Mesendoderm (in vitro differentiated cells): ENCODE measurements around the gene CHCHD3.

Experiments used
- DNase-seq: peaks from one replicate; pipeline ENCODE4 v3.0.0; 2013
- H2AK5ac ChIP-seq: 2 replicates; pipeline ENCODE4 v1.6.1; 2013; ENCODE audit warnings: low read length, inconsistent platforms
- H2BK120ac ChIP-seq: 2 replicates; pipeline ENCODE4 v1.6.1; 2013; ENCODE audit warnings: low read depth, mild to moderate bottlenecking, low read length, moderate library complexity, mixed read lengths
- H2BK15ac ChIP-seq: replicated peaks from 2 replicates; pipeline ENCODE4 v1.6.1; 2013; ENCODE audit warnings: low read depth, mild to moderate bottlenecking, moderate library complexity
- H2BK5ac ChIP-seq: 2 replicates; pipeline ENCODE4 v1.6.1; 2013; ENCODE audit warnings: low read length, inconsistent platforms
- H3K18ac ChIP-seq: 2 replicates; pipeline ENCODE4 v1.6.1; 2013; ENCODE audit warnings: mild to moderate bottlenecking, low read length, mixed read lengths
- H3K23ac ChIP-seq: one replicate; pipeline ENCODE4 v1.6.1; 2013; ENCODE audit warnings: low read length
- H3K27ac ChIP-seq: 2 replicates; pipeline ENCODE4 v1.5.1; 2013; ENCODE audit warnings: low read depth, mild to moderate bottlenecking, inconsistent platforms, low read length, moderate library complexity
- H3K27me3 ChIP-seq: 2 replicates; pipeline ENCODE4 v1.6.1; 2013; ENCODE audit warnings: low read length, control low read depth, mild to moderate bottlenecking, inconsistent platforms; ENCODE audit not compliant: insufficient read depth, poor library complexity
- H3K36me3 ChIP-seq: 2 replicates; pipeline ENCODE4 v1.6.1; 2013; ENCODE audit warnings: low read length, inconsistent platforms; ENCODE audit not compliant: control insufficient read depth, insufficient read depth
- H3K4ac ChIP-seq: one replicate; pipeline ENCODE4 v1.6.1; 2013; ENCODE audit warnings: low read depth, mild to moderate bottlenecking, low read length, moderate library complexity
- H3K4me1 ChIP-seq: 2 replicates; pipeline ENCODE4 v1.6.1; 2013; ENCODE audit warnings: low read depth, low read length, inconsistent platforms; ENCODE audit not compliant: control insufficient read depth
- H3K4me2 ChIP-seq: 2 replicates; pipeline ENCODE4 v1.6.1; 2013; ENCODE audit warnings: low read length
- H3K4me3 ChIP-seq: 2 replicates; pipeline ENCODE4 v1.5.1; 2013; ENCODE audit warnings: mild to moderate bottlenecking, low read length
- H3K56ac ChIP-seq: one replicate; pipeline ENCODE4 v1.6.1; 2013; ENCODE audit warnings: low read length
- H3K79me1 ChIP-seq: 2 replicates; pipeline ENCODE4 v1.6.1; 2013; ENCODE audit warnings: low read length, inconsistent platforms
- H3K79me2 ChIP-seq: 2 replicates; pipeline ENCODE4 v1.6.1; 2013; ENCODE audit warnings: mild to moderate bottlenecking, low read length; ENCODE audit not compliant: control insufficient read depth, insufficient read depth
- H3K9ac ChIP-seq: 2 replicates; pipeline ENCODE4 v1.6.1; 2013; ENCODE audit warnings: low read length, inconsistent platforms
- H4K5ac ChIP-seq: one replicate; pipeline ENCODE4 v1.6.1; 2013; ENCODE audit warnings: low read length
- H4K8ac ChIP-seq: one replicate; pipeline ENCODE4 v1.6.1; 2013; ENCODE audit warnings: low read depth, mild to moderate bottlenecking, control low read depth, low read length, moderate library complexity
- WGBS: extraction: QIAGEN DNeasy Blood & Tissue Kit; methylation state at CpG from one replicate; pipeline ENCODE4 v1.1.7; 2013; ENCODE audit warnings: low lambda C conversion rate, missing lambda C conversion rate; ENCODE audit not compliant: insufficient coverage; ENCODE audit errors: extremely low coverage; 5-methylcytosine and 5-hydroxymethylcytosine counted together

Gene CHCHD3

GRCh38 chr7:132947011-132947410 is 134.9 kb downstream of the CHCHD3 start:
- Histone ChIP-seq H2BK120ac (no peak overlapping the region), H3K36me3 (no peaks in the 10 kb centered on the region), H3K27ac (no peak overlapping the region), H3K4me3 (no peak overlapping the region), H3K18ac (no peak overlapping the region), H3K4me1 (peaks cover 2% of the 10 kb centered on the region), H4K8ac (no peak overlapping the region), H2BK15ac (no peak overlapping the region), H3K27me3 (no peaks in the 10 kb centered on the region), H3K9ac (no peak overlapping the region), H3K79me1 (peaks cover 2% of the 10 kb centered on the region), H3K79me2 (no peaks in the 10 kb centered on the region), H3K56ac (no peak overlapping the region), H3K4ac (no peak overlapping the region), H3K4me2 (no peak overlapping the region), H2AK5ac (no peak overlapping the region), H4K5ac (no peak overlapping the region), H2BK5ac (no peak overlapping the region), H3K23ac (no peak overlapping the region)
- no peak for DNase-seq
- WGBS = no CpG with 5 or more reads among the region's 1 CpG

- H4K8ac ChIP-seq = no peak overlapping the region
- no peak overlapping the region for H3K4me2 ChIP-seq
- no peak overlapping the region for H2BK5ac ChIP-seq
- H3K79me2 ChIP-seq = no peaks in the 10 kb centered on the region
- H4K5ac ChIP-seq = no peak overlapping the region
- no peak overlapping the region for H3K23ac ChIP-seq
- WGBS = no CpG with 5 or more reads among the region's 3 CpGs
- no peak overlapping the region for H3K56ac ChIP-seq
- no peak overlapping the region for H3K18ac ChIP-seq
- H3K4ac ChIP-seq = no peak overlapping the region
- peaks cover 2% of the 10 kb centered on the region for H3K4me1 ChIP-seq
- no peak overlapping the region for H2AK5ac ChIP-seq
- H3K9ac ChIP-seq = no peak overlapping the region
- H2BK15ac ChIP-seq = no peak overlapping the region
- H3K79me1 ChIP-seq = peaks cover 2% of the 10 kb centered on the region
- no peak overlapping the region for H3K27ac ChIP-seq
- no peak overlapping the region for H2BK120ac ChIP-seq
- no peak for DNase-seq
- no peaks in the 10 kb centered on the region for H3K27me3 ChIP-seq
- H3K36me3 ChIP-seq = no peaks in the 10 kb centered on the region
- no peak overlapping the region for H3K4me3 ChIP-seq
Observed at GRCh38 chr7:132944774-132945173, 137.1 kb downstream of the CHCHD3 start.

GRCh38 chr7:132943645-132944044 is 138.2 kb downstream of the CHCHD3 start:
- Histone ChIP-seq H2AK5ac (no peak overlapping the region), H3K79me2 (no peaks in the 10 kb centered on the region), H3K79me1 (peaks cover 2% of the 10 kb centered on the region), H3K18ac (no peak overlapping the region), H2BK5ac (no peak overlapping the region), H4K5ac (no peak overlapping the region), H3K56ac (no peak overlapping the region), H4K8ac (no peak overlapping the region), H3K4me3 (no peak overlapping the region), H3K9ac (no peak overlapping the region), H2BK120ac (no peak overlapping the region), H3K36me3 (no peaks in the 10 kb centered on the region), H3K23ac (no peak overlapping the region), H3K4me2 (no peak overlapping the region), H3K4me1 (peaks cover 2% of the 10 kb centered on the region), H3K4ac (no peak overlapping the region), H3K27ac (no peak overlapping the region), H2BK15ac (no peak overlapping the region), H3K27me3 (no peaks in the 10 kb centered on the region)
- no peak for DNase-seq
- whole genome bisulfite sequencing = no CpG with 5 or more reads among the region's 1 CpG

- Histone ChIP-seq H3K4ac (no peak overlapping the region), H2AK5ac (no peak overlapping the region), H3K56ac (no peak overlapping the region), H3K27ac (no peak overlapping the region), H3K4me1 (peaks cover 2% of the 10 kb centered on the region), H2BK15ac (no peak overlapping the region), H4K8ac (no peak overlapping the region), H3K79me2 (no peaks in the 10 kb centered on the region), H2BK120ac (no peak overlapping the region), H3K18ac (no peak overlapping the region), H4K5ac (no peak overlapping the region), H2BK5ac (no peak overlapping the region), H3K79me1 (peaks cover 2% of the 10 kb centered on the region), H3K4me3 (no peak overlapping the region), H3K23ac (no peak overlapping the region), H3K4me2 (no peak overlapping the region), H3K36me3 (no peaks in the 10 kb centered on the region), H3K27me3 (no peaks in the 10 kb centered on the region), H3K9ac (no peak overlapping the region)
- no CpG with 5 or more reads among the region's 1 CpG for WGBS
- no peak for DNase-seq
Observed at GRCh38 chr7:132942701-132943100, 139.2 kb downstream of the CHCHD3 start.

GRCh38 chr7:132941905-132942304 is 140.0 kb downstream of the CHCHD3 start:
- H2BK5ac ChIP-seq = no peak overlapping the region
- no peaks in the 10 kb centered on the region for H3K79me2 ChIP-seq
- no peak overlapping the region for H3K9ac ChIP-seq
- no peak overlapping the region for H3K23ac ChIP-seq
- H4K8ac ChIP-seq = no peak overlapping the region
- H3K27me3 ChIP-seq = no peaks in the 10 kb centered on the region
- DNase-seq = no peak
- H3K27ac ChIP-seq = no peak overlapping the region
- H3K4me1 ChIP-seq = peaks cover 2% of the 10 kb centered on the region
- no peak overlapping the region for H2BK120ac ChIP-seq
- no peak overlapping the region for H3K4ac ChIP-seq
- no peak overlapping the region for H2BK15ac ChIP-seq
- no peak overlapping the region for H3K4me2 ChIP-seq
- H3K18ac ChIP-seq = no peak overlapping the region
- H3K56ac ChIP-seq = no peak overlapping the region
- WGBS = no CpG with 5 or more reads among the region's 4 CpGs
- H4K5ac ChIP-seq = no peak overlapping the region
- H3K4me3 ChIP-seq = no peak overlapping the region
- H3K79me1 ChIP-seq = peaks cover 2% of the 10 kb centered on the region
- no peak overlapping the region for H2AK5ac ChIP-seq
- H3K36me3 ChIP-seq = no peaks in the 10 kb centered on the region

GRCh38 chr7:132941428-132941827 is 140.5 kb downstream of the CHCHD3 start:
- WGBS = no CpG with 5 or more reads among the region's 4 CpGs
- Histone ChIP-seq H3K27ac (no peak overlapping the region), H2AK5ac (no peak overlapping the region), H2BK5ac (no peak overlapping the region), H3K4me1 (peaks cover 2% of the 10 kb centered on the region), H3K4me2 (no peak overlapping the region), H3K36me3 (no peaks in the 10 kb centered on the region), H3K9ac (no peak overlapping the region), H3K23ac (no peak overlapping the region), H4K5ac (no peak overlapping the region), H3K4ac (no peak overlapping the region), H3K79me2 (no peaks in the 10 kb centered on the region), H2BK15ac (no peak overlapping the region), H3K4me3 (no peak overlapping the region), H3K27me3 (no peaks in the 10 kb centered on the region), H3K79me1 (peaks cover 2% of the 10 kb centered on the region), H3K18ac (no peak overlapping the region), H3K56ac (no peak overlapping the region), H2BK120ac (no peak overlapping the region), H4K8ac (no peak overlapping the region)
- no peak for DNase-seq
